Left ventricle myocardium inferior (tissue), 1 donor: Measurements from ENCODE around the gene ZBTB48. TPM values are rescaled to one million over a fixed set of nuclear protein-coding genes. Genes with fewer than 3 reads are reported as not detected.

Experiments
- DNase-seq: peaks from one replicate; pipeline ENCODE4 v3.0.0-alpha.2; 2020
- H3K27ac ChIP-seq: fragments of 200-600 bp; replicated peaks from 2 replicates; pipeline ENCODE4 v1.8.0; 2021
- H3K27me3 ChIP-seq: fragments of 200-600 bp; 2 replicates; pipeline ENCODE4 v1.8.0; 2021; ENCODE audit warnings: low read depth
- H3K36me3 ChIP-seq: fragments of 200-600 bp; 2 replicates; pipeline ENCODE4 v1.8.0; 2021
- H3K4me1 ChIP-seq: fragments of 200-600 bp; 2 replicates; pipeline ENCODE4 v1.8.0; 2021
- H3K4me3 ChIP-seq: fragments of 200-600 bp; 2 replicates; pipeline ENCODE4 v1.8.0; 2021; ENCODE audit warnings: mild to moderate bottlenecking, moderate library complexity
- H3K9me3 ChIP-seq: fragments of 200-600 bp; replicated peaks from 2 replicates; pipeline ENCODE4 v1.8.0; 2021
- CTCF ChIP-seq: fragments of 200-600 bp; IDR thresholded peaks from 2 replicates; pipeline ENCODE4 v1.8.0; 2021; ENCODE audit warnings: antibody characterized with exemption, mild to moderate bottlenecking, borderline replicate concordance
- intact Hi-C: fragments of 100-400 bp; cut with micrococcal nuclease; formaldehyde crosslinking; loops from one replicate; pipeline ENCODE4 v1.11.0; 2022
- total RNA-seq: library from RNA; stranded (reverse); fragmentation: NEBNext Ultra II Directional; extraction: Animal tissue kit (Norgen Biotek cat#: 25700); gene quantifications from one replicate; pipeline ENCODE4 v1.2.1, GENCODE V29; 2021
- donor health status: DM: no; HTN: yes; CAD: no; lungs with severe emphysema.

ZBTB48 gene
- total RNA-seq, 1 donor from 2014 or later: 12.9 TPM

DNA sequence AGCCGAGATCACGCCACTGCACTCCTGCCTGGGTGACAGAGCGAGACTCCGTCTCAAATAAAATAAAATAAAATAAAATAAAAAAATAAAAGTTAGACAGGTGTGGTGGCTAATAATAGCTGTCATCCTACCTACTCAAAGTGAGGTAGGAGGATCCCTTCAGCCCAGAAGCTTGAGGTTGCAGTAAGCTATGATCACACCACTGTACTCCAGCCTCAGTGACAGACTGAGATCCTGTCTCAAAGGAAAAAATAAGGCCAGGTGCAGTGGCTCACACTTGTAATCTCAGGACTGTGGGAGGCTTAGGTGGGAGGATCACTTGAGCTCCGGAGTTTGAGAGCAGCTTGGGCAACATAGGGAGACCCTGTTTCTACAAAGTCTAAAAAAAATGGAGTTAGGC is 43.5 kb upstream of the ZBTB48 start:
- Histone ChIP-seq H3K4me1 (no peaks in the 10 kb centered on the region), H3K27ac (no peak overlapping the region), H3K27me3 (no peaks in the 10 kb centered on the region), H3K9me3 (no peaks in the 10 kb centered on the region), H3K4me3 (no peak overlapping the region), H3K36me3 (peaks cover 69% of the 10 kb centered on the region)
- intact Hi-C loops: no loop called here
- no peak for DNase-seq
- no peak for TF ChIP-seq CTCF

- Histone ChIP-seq H3K4me1 (no peaks in the 10 kb centered on the region), H3K27ac (no peak overlapping the region), H3K9me3 (no peaks in the 10 kb centered on the region), H3K4me3 (no peak overlapping the region), H3K36me3 (peaks cover 68% of the 10 kb centered on the region), H3K27me3 (no peaks in the 10 kb centered on the region)
- no peak for TF ChIP-seq CTCF
- no peak for DNase-seq
- intact Hi-C loops: no loop called here
Measured at GRCh38 chr1:6538956-6539355, 40.8 kb upstream of the ZBTB48 start.

DNA sequence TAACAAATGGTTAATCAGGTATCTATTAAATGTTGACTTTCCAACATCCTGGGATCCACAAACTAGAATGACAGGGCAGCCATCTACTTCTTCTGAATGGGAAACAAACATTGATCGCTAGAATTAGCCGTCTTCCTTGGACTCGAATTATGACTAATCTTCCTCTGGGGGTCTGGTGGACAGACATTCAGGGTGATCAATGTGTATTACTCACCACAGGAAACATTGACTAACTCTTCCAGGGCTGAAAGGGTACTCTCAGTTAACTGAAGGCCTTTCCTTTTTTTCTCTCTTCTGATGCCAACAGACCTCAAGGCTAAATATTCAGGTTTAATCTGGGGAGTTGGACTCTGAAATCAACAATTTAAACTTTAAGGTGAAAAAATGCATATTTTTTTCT is 35.0 kb upstream of the ZBTB48 start:
- Histone ChIP-seq H3K4me1 (peaks cover 26% of the 10 kb centered on the region), H3K4me3 (no peak overlapping the region), H3K36me3 (peaks cover 93% of the 10 kb centered on the region), H3K27me3 (no peaks in the 10 kb centered on the region), H3K27ac (peak overlapping the region; percentile 1), H3K9me3 (no peaks in the 10 kb centered on the region)
- intact Hi-C loops: no loop called here
- TF ChIP-seq CTCF: no peak
- no peak for DNase-seq

GRCh38 chr1:6545276-6546112 is 34.3 kb upstream of the ZBTB48 start:
- peaks cover 26% of the 10 kb centered on the region for H3K4me1 ChIP-seq
- peak overlapping the region; percentile 75 for H3K27ac ChIP-seq
- TF ChIP-seq CTCF: no peak
- no peaks in the 10 kb centered on the region for H3K9me3 ChIP-seq
- intact Hi-C loops: no loop called here
- H3K4me3 ChIP-seq: no peak overlapping the region
- no peak for DNase-seq
- peaks cover 97% of the 10 kb centered on the region for H3K36me3 ChIP-seq
- H3K27me3 ChIP-seq: no peaks in the 10 kb centered on the region

DNA sequence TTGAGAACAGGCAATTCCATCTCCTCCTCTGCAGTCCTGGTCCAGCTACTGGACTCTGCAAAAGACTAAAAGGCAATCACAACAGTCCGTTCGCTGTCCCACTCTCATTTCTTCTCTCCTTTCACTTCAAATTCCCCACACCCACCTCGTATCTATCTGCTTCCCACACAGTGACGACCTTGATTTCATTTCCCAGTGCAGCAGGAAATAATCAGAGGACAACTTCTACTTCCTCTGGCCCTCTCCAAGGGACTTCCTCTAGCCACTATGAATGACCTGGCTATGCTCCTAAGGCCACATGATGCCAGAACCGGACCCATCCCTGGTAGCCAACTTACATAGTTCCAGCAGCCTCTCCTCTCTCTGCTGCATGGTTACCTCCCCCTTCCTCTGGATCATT is 33.5 kb upstream of the ZBTB48 start:
- intact Hi-C loops: no loop called here
- Histone ChIP-seq H3K36me3 (peaks cover 97% of the 10 kb centered on the region), H3K4me3 (peak overlapping the region; percentile 5), H3K27me3 (no peaks in the 10 kb centered on the region), H3K9me3 (no peaks in the 10 kb centered on the region), H3K4me1 (peaks cover 26% of the 10 kb centered on the region), H3K27ac (peak overlapping the region; percentile 75)
- TF ChIP-seq CTCF: no peak
- no peak for DNase-seq
